ENCODE measurements around the gene HCRTR1. TPM values are rescaled to one million over a fixed set of nuclear protein-coding genes. Genes with fewer than 3 reads are reported as not detected.

Gene HCRTR1
- total RNA-seq, 4 donors from 2014 or later = 0.40 to 5.6 (median 1.3) TPM

GRCh38 chr1:31673433-31673832, 55.9 kb downstream of the HCRTR1 start:
- Histone ChIP-seq H3K36me3 (no peaks in the 10 kb centered on the region), H3K4me3 (replicated peaks in 1 of 3) (no peak overlapping the region), H3K27ac (no peak overlapping the region), H3K27me3 (no peaks in the 10 kb centered on the region), H3K4me1 (peaks cover 20 to 31% of the 10 kb centered on the region in 2 donors), H3K9me3 (no peaks in the 10 kb centered on the region)
- TF ChIP-seq CTCF (IDR thresholded peaks at IDR 0.05) (no peak), POLR2A (IDR thresholded peaks at IDR 0.05) (no peak)
- DNase-seq = no peak
- intact Hi-C loops (cut with DNase I) = no loop called here
- 90 to 94% methylated on average over 9 of the region's 9 CpGs for WGBS, 2 donors

GRCh38 chr1:31674626-31675025, 57.1 kb downstream of the HCRTR1 start:
- no peak for TF ChIP-seq CTCF (IDR thresholded peaks at IDR 0.05)
- no peak for TF ChIP-seq POLR2A (IDR thresholded peaks at IDR 0.05)
- intact Hi-C loops (cut with DNase I) = no loop called here
- DNase-seq = no peak
- 84 to 85% methylated on average over 8 of the region's 8 CpGs for WGBS, 2 donors
- no peak overlapping the region for H3K27ac ChIP-seq
- peaks cover 13 to 19% of the 10 kb centered on the region in 2 donors for H3K4me1 ChIP-seq
- no peaks in the 10 kb centered on the region for H3K36me3 ChIP-seq
- H3K4me3 ChIP-seq (replicated peaks in 1 of 3) = no peak overlapping the region
- no peaks in the 10 kb centered on the region for H3K9me3 ChIP-seq
- no peaks in the 10 kb centered on the region for H3K27me3 ChIP-seq

GRCh38 chr1:31675161-31675560, 57.7 kb downstream of the HCRTR1 start:
- DNase-seq = no peak
- TF ChIP-seq POLR2A (IDR thresholded peaks at IDR 0.05) (no peak), CTCF (IDR thresholded peaks at IDR 0.05) (no peak)
- intact Hi-C loops (cut with DNase I) = no loop called here
- Histone ChIP-seq H3K9me3 (no peaks in the 10 kb centered on the region), H3K27me3 (no peaks in the 10 kb centered on the region), H3K4me1 (peaks cover 7 to 14% of the 10 kb centered on the region in 2 donors), H3K27ac (no peak overlapping the region), H3K4me3 (replicated peaks in 1 of 3) (no peak overlapping the region), H3K36me3 (no peaks in the 10 kb centered on the region)
- WGBS, 2 donors = 49 to 68% methylated on average over 7 of the region's 7 CpGs

GRCh38 chr1:31675756-31676155, 58.3 kb downstream of the HCRTR1 start:
- 94 to 96% methylated on average over 14 of the region's 14 CpGs for WGBS, 2 donors
- intact Hi-C loops (cut with DNase I) = no loop called here

More at GRCh38 chr1:31675756-31676155, 58.3 kb downstream of the HCRTR1 start:
- H3K27ac ChIP-seq = no peak overlapping the region
- no peak for DNase-seq
- H3K4me3 ChIP-seq (replicated peaks in 1 of 3) = no peak overlapping the region
- no peaks in the 10 kb centered on the region for H3K9me3 ChIP-seq
- H3K4me1 ChIP-seq = peaks cover 1 to 8% of the 10 kb centered on the region in 2 donors
- TF ChIP-seq CTCF (IDR thresholded peaks at IDR 0.05) = no peak
- TF ChIP-seq POLR2A (IDR thresholded peaks at IDR 0.05) = no peak
- no peaks in the 10 kb centered on the region for H3K36me3 ChIP-seq
- H3K27me3 ChIP-seq = no peaks in the 10 kb centered on the region

Other genes starting within 250 kb of the HCRTR1 start
- gene FABP3, start 244.6 kb upstream of the HCRTR1 start, total RNA-seq = 1 to 10 TPM in 3 of 4 donors, not detected in 1; 2.3 to 6.6 (median 5.4) TPM
- gene SERINC2, start 204.5 kb upstream of the HCRTR1 start, total RNA-seq = 10 to 100 TPM; 28.9 to 57.7 (median 37.7) TPM
- 100 to 1,000 TPM; 157 to 391 (median 227) TPM for gene TINAGL1, start 41.2 kb upstream of the HCRTR1 start, total RNA-seq
- gene PEF1, start 27.2 kb downstream of the HCRTR1 start, total RNA-seq = 100 to 1,000 TPM; 180 to 355 (median 312) TPM
- gene COL16A1, start 86.3 kb downstream of the HCRTR1 start, total RNA-seq = 100 to 1,000 TPM in 2 of 4 donors, 10 to 100 TPM in 2; 61.3 to 121 (median 97.1) TPM
- gene ADGRB2, start 146.7 kb downstream of the HCRTR1 start, total RNA-seq = 10 to 100 TPM in 2 of 4 donors, 1 to 10 TPM in 2; 2.4 to 14.3 (median 9.8) TPM
- 1 to 10 TPM in 1 of 4 donors, under 1 TPM in 2, not detected in 1; 0.22 to 1.6 (median 0.96) TPM for gene SPOCD1, start 198.3 kb downstream of the HCRTR1 start, total RNA-seq

Measured in thyroid gland (tissue), 4 donors.